ENCODE results near the gene R3HDM1. TPM values are rescaled to one million over a fixed set of nuclear protein-coding genes. Genes with fewer than 3 reads are reported as not detected.
"Not testable (repeated sequence)": the region's sequence is repeated elsewhere in the genome, so short reads cannot be mapped to it uniquely, and the experiment has no call there.

R3HDM1 gene
- total RNA-seq, 2 donors from 2014 or later: 14.5 to 60.3 TPM

GRCh38 chr2:135615404-135615803 is 84.1 kb downstream of the R3HDM1 start:
- no peak for ATAC-seq
- WGBS, 2 donors: 87 to 92% methylated on average over 3 of the region's 3 CpGs

GRCh38 chr2:135617501-135618015 is 86.3 kb downstream of the R3HDM1 start:
- Histone ChIP-seq H3K4me3 (no peak overlapping the region), H3K36me3 (replicated peaks in 1 of 2; ENCODE audit: insufficient read depth in 1 of 2, low read depth in 2 of 2) (no peaks in the 10 kb centered on the region), H3K27ac (no peak overlapping the region), H3K9me3 (no peaks in the 10 kb centered on the region), H3K4me1 (no peaks in the 10 kb centered on the region), H3K27me3 (no peaks in the 10 kb centered on the region)
- no peak for TF ChIP-seq CTCF (IDR thresholded peaks at IDR 0.05)
- no peak for TF ChIP-seq POLR2A (IDR thresholded peaks at IDR 0.05)
- ATAC-seq: no peak
- DNase-seq: no peak
- intact Hi-C loops (cut with DNase I): no loop called here

More at GRCh38 chr2:135615404-135615803, 84.1 kb downstream of the R3HDM1 start:
- Histone ChIP-seq H3K9me3 (no peaks in the 10 kb centered on the region), H3K36me3 (replicated peaks in 1 of 2; ENCODE audit: insufficient read depth in 1 of 2, low read depth in 2 of 2) (no peaks in the 10 kb centered on the region), H3K4me3 (no peak overlapping the region), H3K4me1 (no peaks in the 10 kb centered on the region), H3K27me3 (no peaks in the 10 kb centered on the region), H3K27ac (no peak overlapping the region)
- DNase-seq: no peak
- intact Hi-C loops (cut with DNase I): no loop called here
- TF ChIP-seq CTCF (IDR thresholded peaks at IDR 0.05) (no peak), POLR2A (IDR thresholded peaks at IDR 0.05) (no peak)

DNA sequence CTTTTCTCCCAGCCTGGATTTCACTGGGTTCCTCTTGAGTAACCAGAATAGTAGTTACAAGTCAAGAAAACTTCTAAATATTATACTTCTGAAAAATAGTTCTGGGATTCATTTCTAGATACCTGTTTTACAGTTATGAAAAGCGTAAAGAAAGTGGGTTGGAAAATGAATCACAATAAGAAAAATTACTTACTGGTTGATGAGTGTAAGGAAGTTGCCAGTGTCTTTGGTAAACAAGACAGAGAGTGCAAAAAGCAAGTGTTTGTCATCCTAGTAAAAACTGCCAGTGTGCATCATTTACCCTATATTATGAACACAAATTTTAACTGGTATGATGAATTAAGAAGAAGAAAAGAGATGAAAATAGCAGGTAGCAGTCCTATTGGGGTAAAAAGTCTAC is 88.9 kb downstream of the R3HDM1 start:
- no peak for DNase-seq
- Histone ChIP-seq H3K4me3 (no peak overlapping the region), H3K9me3 (no peaks in the 10 kb centered on the region), H3K4me1 (no peaks in the 10 kb centered on the region), H3K27ac (no peak overlapping the region), H3K36me3 (replicated peaks in 1 of 2; ENCODE audit: insufficient read depth in 1 of 2, low read depth in 2 of 2) (no peaks in the 10 kb centered on the region), H3K27me3 (no peaks in the 10 kb centered on the region)
- TF ChIP-seq CTCF (IDR thresholded peaks at IDR 0.05) (no peak), POLR2A (IDR thresholded peaks at IDR 0.05) (no peak)
- 94 to 100% methylated on average over 1 of the region's 1 CpG for WGBS, 2 donors
- intact Hi-C loops (cut with DNase I): no loop called here
- no peak for ATAC-seq

DNA sequence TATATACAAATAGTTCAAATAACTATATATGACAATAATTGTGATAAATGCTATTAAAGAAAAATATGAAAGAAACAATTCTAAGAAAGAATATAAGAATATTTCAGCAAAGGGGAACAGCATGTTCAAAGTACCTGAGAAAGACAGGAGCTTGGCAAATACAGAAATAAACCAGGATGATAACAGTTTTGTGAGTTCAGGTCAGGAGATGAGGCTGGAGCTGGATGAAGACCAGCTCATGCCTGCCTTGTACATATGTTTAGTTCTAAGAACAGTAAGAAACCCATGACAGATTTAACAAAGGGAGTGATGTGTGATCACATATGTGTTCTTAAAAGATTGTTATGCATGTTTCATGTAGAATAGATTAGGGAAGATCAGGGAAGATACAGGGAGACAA is 98.2 kb downstream of the R3HDM1 start:
- H3K36me3 ChIP-seq (replicated peaks in 1 of 2; ENCODE audit: insufficient read depth in 1 of 2, low read depth in 2 of 2): no peaks in the 10 kb centered on the region
- no peak for TF ChIP-seq CTCF (IDR thresholded peaks at IDR 0.05)
- ATAC-seq (no peak), DNase-seq (no peak)
- intact Hi-C loops (cut with DNase I): no loop called here
- peaks cover 20% of the 10 kb centered on the region for H3K4me1 ChIP-seq
- H3K27me3 ChIP-seq: no peaks in the 10 kb centered on the region
- H3K9me3 ChIP-seq: no peaks in the 10 kb centered on the region
- H3K27ac ChIP-seq: no peak overlapping the region
- no peak overlapping the region for H3K4me3 ChIP-seq

- H3K36me3 ChIP-seq (replicated peaks in 1 of 2; ENCODE audit: insufficient read depth in 1 of 2, low read depth in 2 of 2); H3K4me3 ChIP-seq; H3K27ac ChIP-seq; DNase-seq; H3K9me3 ChIP-seq; H3K27me3 ChIP-seq; ATAC-seq; intact Hi-C loops (cut with DNase I): not testable (repeated sequence)
- H3K4me1 ChIP-seq: peaks cover 20% of the 10 kb centered on the region
- WGBS, 2 donors: 54 to 60% methylated on average over 8 of the region's 8 CpGs
Observed at GRCh38 chr2:135630034-135630433, 98.8 kb downstream of the R3HDM1 start.

Measured in body of pancreas (tissue), 4 donors.